KG1 (cell line): ENCODE results near the gene KCTD2.
"Not testable (repeated sequence)": the region's sequence is repeated elsewhere in the genome, so short reads cannot be mapped to it uniquely, and the experiment has no call there.

ENCODE experiments used
- DNase-seq: peaks from one replicate; lab custom pipeline; 2025; lab: John Stamatoyannopoulos, UW

KCTD2 gene

GRCh38 chr17:75046407-75047289 lies at the start of gene KCTD2, which contains the start of gene ATP5PD:
Gene KCTD2, plus strand, starts transcription at chr17:75047225. Its CDS starts 26 bp downstream, at chr17:75047251.
Gene ATP5PD, minus strand, starts transcription at chr17:75046969. Its CDS starts 4,319 bp downstream, at chr17:75042650.
- peak; percentile 93 for DNase-seq

GRCh38 chr17:74998783-74999182 lies 48.2 kb upstream of the KCTD2 start:
- no peak for DNase-seq

- DNase-seq, result no peak
Observed at GRCh38 chr17:74999523-74999922, 47.5 kb upstream of the KCTD2 start.

- DNase-seq, result no peak
Observed at GRCh38 chr17:75001915-75002843, 44.8 kb upstream of the KCTD2 start.

- no peak for DNase-seq
Observed at GRCh38 chr17:75003070-75003956, 43.7 kb upstream of the KCTD2 start.

- no peak for DNase-seq
Observed at GRCh38 chr17:75003957-75004355, 43.1 kb upstream of the KCTD2 start.

GRCh38 chr17:75004371-75004770 lies 42.7 kb upstream of the KCTD2 start:
- DNase-seq, result no peak

- DNase-seq, result no peak
Observed at GRCh38 chr17:75005291-75005690, 41.7 kb upstream of the KCTD2 start.

- not testable (repeated sequence) for DNase-seq
Observed at GRCh38 chr17:75006084-75006483, 40.9 kb upstream of the KCTD2 start.

- DNase-seq, result no peak
Observed at GRCh38 chr17:75006653-75007052, 40.4 kb upstream of the KCTD2 start.

GRCh38 chr17:75008373-75008772 lies 38.7 kb upstream of the KCTD2 start:
- DNase-seq, result no peak

GRCh38 chr17:75009139-75009724 lies 37.8 kb upstream of the KCTD2 start:
- no peak for DNase-seq

GRCh38 chr17:75010683-75011400 lies 36.2 kb upstream of the KCTD2 start:
- no peak for DNase-seq

- DNase-seq, result no peak
Observed at GRCh38 chr17:75011401-75012095, 35.5 kb upstream of the KCTD2 start.

GRCh38 chr17:75012096-75012345 lies 35.0 kb upstream of the KCTD2 start:
- no peak for DNase-seq

GRCh38 chr17:75012346-75013091 lies 34.5 kb upstream of the KCTD2 start, which contains the start of gene MRPL58:
Gene MRPL58, plus strand, starts transcription at chr17:75012670. Its CDS starts 17 bp downstream, at chr17:75012687.
- peak; percentile 67 for DNase-seq

- DNase-seq, result peak; percentile 56
Observed at GRCh38 chr17:75013092-75013559, 33.9 kb upstream of the KCTD2 start.

- no peak for DNase-seq
Observed at GRCh38 chr17:75019146-75019545, 27.9 kb upstream of the KCTD2 start.

- DNase-seq, result no peak
Observed at GRCh38 chr17:75019710-75020109, 27.3 kb upstream of the KCTD2 start.
